Measurements from ENCODE around the gene HIGD2A.

Gene HIGD2A

GRCh38 chr5:176382721-176383120, 5.8 kb upstream of the HIGD2A start:
- no peak for TF ChIP-seq GATA3 (IDR thresholded peaks at IDR 0.05; ENCODE audit: low read depth, low read length)
- TF ChIP-seq GATA2 (IDR thresholded peaks at IDR 0.05; ENCODE audit: low read depth, low read length): no peak

- TF ChIP-seq GATA3 (IDR thresholded peaks at IDR 0.05; ENCODE audit: low read depth, low read length) (no peak), GATA2 (IDR thresholded peaks at IDR 0.05; ENCODE audit: low read depth, low read length) (no peak)
These were observed 5.2 kb upstream of the HIGD2A start for GRCh38 chr5:176383248-176383905.

GRCh38 chr5:176383961-176384360, 4.6 kb upstream of the HIGD2A start:
- TF ChIP-seq GATA3 (IDR thresholded peaks at IDR 0.05; ENCODE audit: low read depth, low read length) (no peak), GATA2 (IDR thresholded peaks at IDR 0.05; ENCODE audit: low read depth, low read length) (no peak)

- TF ChIP-seq GATA2 (IDR thresholded peaks at IDR 0.05; ENCODE audit: low read depth, low read length): no peak
- TF ChIP-seq GATA3 (IDR thresholded peaks at IDR 0.05; ENCODE audit: low read depth, low read length): no peak
These were observed 4.1 kb upstream of the HIGD2A start for GRCh38 chr5:176384366-176384930.

GRCh38 chr5:176384991-176385390, 3.6 kb upstream of the HIGD2A start:
- no peak for TF ChIP-seq GATA2 (IDR thresholded peaks at IDR 0.05; ENCODE audit: low read depth, low read length)

- TF ChIP-seq GATA2 (IDR thresholded peaks at IDR 0.05; ENCODE audit: low read depth, low read length): no peak
- TF ChIP-seq GATA3 (IDR thresholded peaks at IDR 0.05; ENCODE audit: low read depth, low read length): no peak
These were observed 2.1 kb upstream of the HIGD2A start for GRCh38 chr5:176386491-176386890.

GRCh38 chr5:176387384-176387925, 1.1 kb upstream of the HIGD2A start:
- TF ChIP-seq GATA3 (IDR thresholded peaks at IDR 0.05; ENCODE audit: low read depth, low read length) (no peak), GATA2 (IDR thresholded peaks at IDR 0.05; ENCODE audit: low read depth, low read length) (no peak)

- TF ChIP-seq GATA3 (IDR thresholded peaks at IDR 0.05; ENCODE audit: low read depth, low read length) (no peak), GATA2 (IDR thresholded peaks at IDR 0.05; ENCODE audit: low read depth, low read length) (no peak)
These were observed 528 bp upstream of the HIGD2A start for GRCh38 chr5:176388003-176388443.

- no peak for TF ChIP-seq GATA3 (IDR thresholded peaks at IDR 0.05; ENCODE audit: low read depth, low read length)
These were observed 878 bp downstream of the HIGD2A start for GRCh38 chr5:176389135-176390123.

GRCh38 chr5:176391479-176391878, 2.9 kb downstream of the HIGD2A start:
- no peak for TF ChIP-seq GATA2 (IDR thresholded peaks at IDR 0.05; ENCODE audit: low read depth, low read length)
- TF ChIP-seq GATA3 (IDR thresholded peaks at IDR 0.05; ENCODE audit: low read depth, low read length): no peak

GRCh38 chr5:176391999-176392398, 3.4 kb downstream of the HIGD2A start:
- TF ChIP-seq GATA3 (IDR thresholded peaks at IDR 0.05; ENCODE audit: low read depth, low read length) (no peak), GATA2 (IDR thresholded peaks at IDR 0.05; ENCODE audit: low read depth, low read length) (no peak)

- TF ChIP-seq GATA3 (IDR thresholded peaks at IDR 0.05; ENCODE audit: low read depth, low read length) (no peak), GATA2 (IDR thresholded peaks at IDR 0.05; ENCODE audit: low read depth, low read length) (no peak)
These were observed 4.0 kb downstream of the HIGD2A start for GRCh38 chr5:176392526-176392925.

- TF ChIP-seq GATA2 (IDR thresholded peaks at IDR 0.05; ENCODE audit: low read depth, low read length): no peak
- TF ChIP-seq GATA3 (IDR thresholded peaks at IDR 0.05; ENCODE audit: low read depth, low read length): no peak
These were observed 5.5 kb downstream of the HIGD2A start for GRCh38 chr5:176394096-176394495.
